ENCODE data around the gene TMEM191C.
"Not testable (repeated sequence)": the region's sequence is repeated elsewhere in the genome, so short reads cannot be mapped to it uniquely, and the experiment has no call there.

GRCh38 chr22:21516970-21517764 is 50.0 kb downstream of the TMEM191C start:
- TF ChIP-seq CTCF (IDR thresholded peaks at IDR 0.05; ENCODE audit: insufficient read depth, low read length); REST (IDR thresholded peaks at IDR 0.05; ENCODE audit: insufficient replicate concordance, low read depth); POLR2AphosphoS5 (IDR thresholded peaks at IDR 0.05; ENCODE audit: low read depth); GABPA (IDR thresholded peaks at IDR 0.05; ENCODE audit: low read depth): not testable (repeated sequence)

Data from HL-60 (cell line).